Measurements from ENCODE around the gene LHFPL3.

Gene LHFPL3

GRCh38 chr7:104809906-104810305 lies 481.5 kb downstream of the LHFPL3 start:
- no peak overlapping the region for H3K27ac Mint-ChIP-seq
- H3K9me3 Mint-ChIP-seq, result no peaks in the 10 kb centered on the region
- DNase-seq (no peak), ATAC-seq (no peak)
- H3K36me3 Mint-ChIP-seq (ENCODE audit: low read depth), result no peaks in the 10 kb centered on the region
- H3K4me1 Mint-ChIP-seq, result no peaks in the 10 kb centered on the region
- H3K4me3 Mint-ChIP-seq, result no peak overlapping the region
- H3K27me3 Mint-ChIP-seq, result peaks cover 10% of the 10 kb centered on the region

GRCh38 chr7:104814126-104814525 lies 485.7 kb downstream of the LHFPL3 start:
- no peaks in the 10 kb centered on the region for H3K4me1 Mint-ChIP-seq
- no peak overlapping the region for H3K4me3 Mint-ChIP-seq
- no peak overlapping the region for H3K27ac Mint-ChIP-seq

GRCh38 chr7:104814671-104815400 lies 486.4 kb downstream of the LHFPL3 start:
- Mint-ChIP-seq H3K4me1 (no peaks in the 10 kb centered on the region), H3K27me3 (peaks cover 4% of the 10 kb centered on the region), H3K36me3 (ENCODE audit: low read depth) (no peaks in the 10 kb centered on the region), H3K27ac (no peak overlapping the region), H3K9me3 (no peaks in the 10 kb centered on the region), H3K4me3 (no peak overlapping the region)
- no peak for ATAC-seq
- no peak for DNase-seq

More at GRCh38 chr7:104814126-104814525, 485.7 kb downstream of the LHFPL3 start:
- ATAC-seq, result no peak
- no peak for DNase-seq
- no peaks in the 10 kb centered on the region for H3K9me3 Mint-ChIP-seq
- H3K36me3 Mint-ChIP-seq (ENCODE audit: low read depth), result no peaks in the 10 kb centered on the region
- H3K27me3 Mint-ChIP-seq, result peaks cover 6% of the 10 kb centered on the region

GRCh38 chr7:104816537-104816936 lies 488.1 kb downstream of the LHFPL3 start:
- Mint-ChIP-seq H3K36me3 (ENCODE audit: low read depth) (no peaks in the 10 kb centered on the region), H3K9me3 (no peaks in the 10 kb centered on the region), H3K27me3 (no peaks in the 10 kb centered on the region), H3K4me3 (no peak overlapping the region), H3K27ac (no peak overlapping the region), H3K4me1 (no peaks in the 10 kb centered on the region)
- no peak for ATAC-seq
- no peak for DNase-seq

- no peaks in the 10 kb centered on the region for H3K27me3 Mint-ChIP-seq
- H3K4me3 Mint-ChIP-seq, result no peak overlapping the region
- no peak overlapping the region for H3K27ac Mint-ChIP-seq
- H3K4me1 Mint-ChIP-seq, result no peaks in the 10 kb centered on the region
- no peaks in the 10 kb centered on the region for H3K9me3 Mint-ChIP-seq
- no peaks in the 10 kb centered on the region for H3K36me3 Mint-ChIP-seq (ENCODE audit: low read depth)
- DNase-seq (no peak), ATAC-seq (no peak)
These were observed 490.8 kb downstream of the LHFPL3 start for GRCh38 chr7:104818961-104819880.

GRCh38 chr7:104820836-104821535 lies 492.6 kb downstream of the LHFPL3 start:
- ATAC-seq (no peak), DNase-seq (no peak)
- no peak overlapping the region for H3K27ac Mint-ChIP-seq
- no peaks in the 10 kb centered on the region for H3K4me1 Mint-ChIP-seq
- no peak overlapping the region for H3K4me3 Mint-ChIP-seq
- H3K36me3 Mint-ChIP-seq (ENCODE audit: low read depth), result no peaks in the 10 kb centered on the region
- no peaks in the 10 kb centered on the region for H3K27me3 Mint-ChIP-seq
- H3K9me3 Mint-ChIP-seq, result no peaks in the 10 kb centered on the region

- no peak for DNase-seq
- no peaks in the 10 kb centered on the region for H3K9me3 Mint-ChIP-seq
- no peak for ATAC-seq
- no peaks in the 10 kb centered on the region for H3K27me3 Mint-ChIP-seq
- no peak overlapping the region for H3K27ac Mint-ChIP-seq
- no peaks in the 10 kb centered on the region for H3K4me1 Mint-ChIP-seq
- H3K4me3 Mint-ChIP-seq, result no peak overlapping the region
- no peaks in the 10 kb centered on the region for H3K36me3 Mint-ChIP-seq (ENCODE audit: low read depth)
These were observed 494.8 kb downstream of the LHFPL3 start for GRCh38 chr7:104823177-104823576.

- Mint-ChIP-seq H3K4me1 (no peaks in the 10 kb centered on the region), H3K27me3 (no peaks in the 10 kb centered on the region), H3K9me3 (no peaks in the 10 kb centered on the region), H3K4me3 (no peak overlapping the region), H3K27ac (no peak overlapping the region), H3K36me3 (ENCODE audit: low read depth) (no peaks in the 10 kb centered on the region)
- ATAC-seq, result no peak
- no peak for DNase-seq
These were observed 496.7 kb downstream of the LHFPL3 start for GRCh38 chr7:104825099-104825498.

- Mint-ChIP-seq H3K4me3 (no peak overlapping the region), H3K36me3 (ENCODE audit: low read depth) (no peaks in the 10 kb centered on the region), H3K9me3 (no peaks in the 10 kb centered on the region), H3K27me3 (no peaks in the 10 kb centered on the region), H3K4me1 (no peaks in the 10 kb centered on the region), H3K27ac (no peak overlapping the region)
- no peak for DNase-seq
- ATAC-seq, result no peak
These were observed 497.7 kb downstream of the LHFPL3 start for GRCh38 chr7:104826135-104826534.

GRCh38 chr7:104836976-104837375 lies 508.6 kb downstream of the LHFPL3 start:
- ATAC-seq (no peak), DNase-seq (no peak)
- Mint-ChIP-seq H3K4me1 (no peaks in the 10 kb centered on the region), H3K36me3 (ENCODE audit: low read depth) (no peaks in the 10 kb centered on the region), H3K4me3 (no peak overlapping the region), H3K27ac (no peak overlapping the region), H3K27me3 (peaks cover 13% of the 10 kb centered on the region), H3K9me3 (no peaks in the 10 kb centered on the region)

- Mint-ChIP-seq H3K4me3 (no peak overlapping the region), H3K27ac (no peak overlapping the region), H3K36me3 (ENCODE audit: low read depth) (no peaks in the 10 kb centered on the region), H3K9me3 (no peaks in the 10 kb centered on the region), H3K27me3 (peaks cover 6% of the 10 kb centered on the region), H3K4me1 (no peaks in the 10 kb centered on the region)
- no peak for ATAC-seq
- DNase-seq, result no peak
These were observed 510.3 kb downstream of the LHFPL3 start for GRCh38 chr7:104838537-104839299.

- no peaks in the 10 kb centered on the region for H3K4me1 Mint-ChIP-seq
- H3K27ac Mint-ChIP-seq, result no peak overlapping the region
- no peaks in the 10 kb centered on the region for H3K36me3 Mint-ChIP-seq (ENCODE audit: low read depth)
- DNase-seq, result no peak
- H3K9me3 Mint-ChIP-seq, result no peaks in the 10 kb centered on the region
- ATAC-seq, result no peak
- no peak overlapping the region for H3K4me3 Mint-ChIP-seq
- peaks cover 6% of the 10 kb centered on the region for H3K27me3 Mint-ChIP-seq
These were observed 511.4 kb downstream of the LHFPL3 start for GRCh38 chr7:104839842-104840241.

- no peaks in the 10 kb centered on the region for H3K9me3 Mint-ChIP-seq
- H3K27me3 Mint-ChIP-seq, result peaks cover 7% of the 10 kb centered on the region
- no peak overlapping the region for H3K27ac Mint-ChIP-seq
- no peaks in the 10 kb centered on the region for H3K4me1 Mint-ChIP-seq
- H3K4me3 Mint-ChIP-seq, result no peak overlapping the region
- DNase-seq (no peak), ATAC-seq (no peak)
- no peaks in the 10 kb centered on the region for H3K36me3 Mint-ChIP-seq (ENCODE audit: low read depth)
These were observed 513.4 kb downstream of the LHFPL3 start for GRCh38 chr7:104841798-104842197.

GRCh38 chr7:104843198-104843597 lies 514.8 kb downstream of the LHFPL3 start:
- H3K36me3 Mint-ChIP-seq (ENCODE audit: low read depth), result no peaks in the 10 kb centered on the region
- DNase-seq (no peak), ATAC-seq (no peak)
- peaks cover 7% of the 10 kb centered on the region for H3K27me3 Mint-ChIP-seq
- no peak overlapping the region for H3K4me3 Mint-ChIP-seq
- no peaks in the 10 kb centered on the region for H3K4me1 Mint-ChIP-seq
- H3K9me3 Mint-ChIP-seq, result no peaks in the 10 kb centered on the region
- H3K27ac Mint-ChIP-seq, result no peak overlapping the region

Measured in activated naive CD8-positive, alpha-beta T cell treated with anti-CD3 and anti-CD28 coated beads, Interleukin-2, amount 50 U/mL, for 24 hours (primary cell).